Body of pancreas (tissue), 4 donors: ENCODE data around the gene CSKMT.
"Not testable (repeated sequence)": the region's sequence is repeated elsewhere in the genome, so short reads cannot be mapped to it uniquely, and the experiment has no call there.

Experiments
- POLR2A ChIP-seq, 3 donors: fragments of 450-650 bp; IDR thresholded peaks; one replicate each; pipeline ENCODE4 v1.6.1; 2016; ENCODE audit warnings: antibody characterized with exemption in 3 of 3, mild to moderate bottlenecking in 2 of 3
- TF ChIP-seq, protein P1 (sequence below), 7 experiments: fragments of 450-650 bp in 4 of 7; fragments of 200-600 bp in 3 of 7; sonication (generic) in 3 of 7; IDR thresholded peaks; one replicate each; pipeline ENCODE4 v1.5.1; 2016 to 2019; ENCODE audit warnings: antibody characterized with exemption in 7 of 7

DNA sequence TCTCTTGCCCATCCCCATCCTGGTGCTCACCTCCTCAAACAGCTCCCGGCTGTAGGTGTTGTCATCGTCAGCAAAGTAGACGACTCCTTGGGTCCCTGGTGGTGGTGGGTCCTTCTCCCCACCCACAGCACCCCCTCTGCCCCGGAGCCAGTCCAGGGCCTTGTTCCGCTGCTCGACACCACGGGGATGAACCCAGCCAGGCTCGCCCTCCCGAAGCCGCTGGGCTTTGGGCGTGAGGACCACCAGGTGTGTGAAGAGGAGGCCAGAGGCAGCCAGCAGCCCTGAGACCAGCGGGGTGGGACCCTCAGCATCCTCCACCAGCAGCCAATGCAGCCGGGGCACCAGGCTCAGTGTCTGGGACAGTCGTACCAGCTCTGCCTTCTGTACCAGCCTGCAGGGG lies 48.2 kb upstream of the CSKMT start:
- TF ChIP-seq, protein P1, sequence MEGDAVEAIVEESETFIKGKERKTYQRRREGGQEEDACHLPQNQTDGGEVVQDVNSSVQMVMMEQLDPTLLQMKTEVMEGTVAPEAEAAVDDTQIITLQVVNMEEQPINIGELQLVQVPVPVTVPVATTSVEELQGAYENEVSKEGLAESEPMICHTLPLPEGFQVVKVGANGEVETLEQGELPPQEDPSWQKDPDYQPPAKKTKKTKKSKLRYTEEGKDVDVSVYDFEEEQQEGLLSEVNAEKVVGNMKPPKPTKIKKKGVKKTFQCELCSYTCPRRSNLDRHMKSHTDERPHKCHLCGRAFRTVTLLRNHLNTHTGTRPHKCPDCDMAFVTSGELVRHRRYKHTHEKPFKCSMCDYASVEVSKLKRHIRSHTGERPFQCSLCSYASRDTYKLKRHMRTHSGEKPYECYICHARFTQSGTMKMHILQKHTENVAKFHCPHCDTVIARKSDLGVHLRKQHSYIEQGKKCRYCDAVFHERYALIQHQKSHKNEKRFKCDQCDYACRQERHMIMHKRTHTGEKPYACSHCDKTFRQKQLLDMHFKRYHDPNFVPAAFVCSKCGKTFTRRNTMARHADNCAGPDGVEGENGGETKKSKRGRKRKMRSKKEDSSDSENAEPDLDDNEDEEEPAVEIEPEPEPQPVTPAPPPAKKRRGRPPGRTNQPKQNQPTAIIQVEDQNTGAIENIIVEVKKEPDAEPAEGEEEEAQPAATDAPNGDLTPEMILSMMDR (IDR thresholded peaks at IDR 0.05): not testable (repeated sequence)
- not testable (repeated sequence) for TF ChIP-seq POLR2A (IDR thresholded peaks at IDR 0.05)
